Fibroblast of skin of scalp (primary cell): ENCODE measurements around the gene DCAF4L1. TPM values are rescaled to one million over a fixed set of nuclear protein-coding genes. Genes with fewer than 3 reads are reported as not detected.

Source experiments
- DNase-seq: peaks from one replicate; pipeline ENCODE4 v3.0.0-alpha.2; 2013
- polyA plus RNA-seq, 2 experiments: library from polyadenylated mRNA; unstranded; fragments of 120-200 nt; gene quantifications; one replicate each; pipeline ENCODE4 v1.2.1, GENCODE V29; 2013; ENCODE audit not compliant: insufficient read length in 2 of 2

DCAF4L1 gene, protein sequence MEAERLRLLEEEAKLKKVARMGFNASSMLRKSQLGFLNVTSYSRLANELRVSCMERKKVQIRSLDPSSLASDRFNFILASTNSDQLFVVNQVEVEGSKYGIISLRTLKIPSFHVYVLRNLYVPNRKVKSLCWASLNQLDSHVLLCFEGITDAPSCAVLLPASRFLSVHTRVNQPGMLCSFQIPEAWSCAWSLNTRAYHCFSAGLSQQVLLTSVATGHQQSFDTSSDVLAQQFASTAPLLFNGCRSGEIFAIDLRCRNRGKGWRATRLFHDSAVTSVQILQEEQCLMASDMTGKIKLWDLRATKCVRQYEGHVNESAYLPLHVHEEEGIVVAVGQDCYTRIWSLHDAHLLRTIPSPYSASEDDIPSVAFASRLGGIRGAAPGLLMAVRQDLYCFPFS
- 0.04 TPM for polyA plus RNA-seq (2013, experiment 1 of 2; ENCODE audit: insufficient read length)
- not detected for polyA plus RNA-seq (2013, experiment 2 of 2; ENCODE audit: insufficient read length)

DNA sequence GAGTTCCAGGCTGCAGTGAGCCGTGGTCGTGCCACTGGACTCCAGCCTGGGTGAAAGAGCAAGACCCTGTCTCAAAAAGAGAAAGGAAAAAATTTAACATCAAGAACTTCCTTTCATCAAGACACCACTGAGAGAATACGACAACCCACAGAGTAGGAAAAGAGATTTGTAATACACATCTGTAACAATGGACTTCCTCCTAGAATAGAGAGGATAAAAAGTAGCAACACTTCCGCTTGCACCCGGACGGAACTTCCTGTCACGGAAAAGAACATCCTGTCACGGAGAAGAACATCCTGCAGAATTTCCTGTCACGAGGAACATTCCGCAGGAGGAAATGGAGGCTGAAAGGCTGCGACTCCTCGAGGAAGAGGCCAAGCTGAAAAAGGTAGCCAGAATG is at the start of gene DCAF4L1:
Gene DCAF4L1 (plus strand): TSS at position 301 of the 400 bp plus-strand sequence. CDS start 37 bp downstream, at position 338.
- DNase-seq, result no peak

- DNase-seq, result no peak
Measured at GRCh38 chr4:41932988-41933387, 48.6 kb upstream of the DCAF4L1 start.

- DNase-seq, result no peak
Measured at GRCh38 chr4:41933997-41934503, 47.5 kb upstream of the DCAF4L1 start.

DNA sequence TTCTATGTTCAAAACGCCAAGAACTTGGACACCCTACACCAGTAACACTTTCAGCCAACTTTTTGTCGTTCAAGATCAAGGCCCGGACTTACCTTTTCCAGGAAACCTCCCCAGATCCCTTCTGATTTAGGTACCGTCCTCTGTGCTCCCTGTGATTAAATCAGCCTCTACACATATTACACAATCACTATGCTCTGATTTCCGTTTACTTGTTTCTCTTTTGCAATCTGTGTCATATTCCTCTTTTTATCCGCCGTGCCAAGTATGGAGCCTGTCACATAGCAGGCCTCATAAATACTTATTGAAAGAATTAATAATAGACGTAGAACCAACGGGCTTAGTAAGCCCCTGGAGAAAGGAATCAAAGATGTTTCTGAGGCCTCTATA is 47.0 kb upstream of the DCAF4L1 start:
- DNase-seq, result no peak

GRCh38 chr4:41934901-41935651 is 46.5 kb upstream of the DCAF4L1 start, which contains the start of gene TMEM33:
Gene TMEM33 (plus strand): TSS chr4:41935429. CDS start chr4:41935485, 56 bp downstream.
- peak; percentile 88 for DNase-seq

- DNase-seq, result no peak
Measured at GRCh38 chr4:41935652-41936021, 45.9 kb upstream of the DCAF4L1 start.

DNA sequence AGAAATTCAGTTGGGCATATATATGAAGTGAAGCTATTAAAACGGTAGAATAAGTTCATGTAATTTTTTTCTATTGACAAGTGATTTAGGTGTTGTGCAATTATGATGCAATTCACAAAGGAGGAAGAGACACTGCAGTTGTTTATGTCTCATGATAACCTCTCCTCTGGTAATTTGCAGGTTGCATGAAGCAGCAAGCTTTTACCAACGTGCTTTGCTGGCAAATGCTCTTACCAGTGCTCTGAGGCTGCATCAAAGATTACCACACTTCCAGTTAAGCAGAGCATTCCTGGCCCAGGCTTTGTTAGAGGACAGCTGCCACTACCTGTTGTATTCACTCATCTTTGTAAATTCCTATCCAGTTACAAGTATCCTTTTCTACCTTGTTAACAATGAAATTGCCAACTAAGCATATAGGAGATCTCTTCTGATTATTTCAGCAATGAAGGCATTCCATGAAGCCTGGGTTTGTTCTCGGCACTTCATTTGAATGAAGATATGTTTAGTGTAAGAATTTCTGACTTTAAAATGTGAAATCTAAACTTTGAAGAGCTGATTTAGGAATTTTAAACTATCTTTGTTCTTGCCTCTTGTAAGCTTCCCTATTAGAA is 42.4 kb upstream of the DCAF4L1 start:
- DNase-seq, result no peak

DNA sequence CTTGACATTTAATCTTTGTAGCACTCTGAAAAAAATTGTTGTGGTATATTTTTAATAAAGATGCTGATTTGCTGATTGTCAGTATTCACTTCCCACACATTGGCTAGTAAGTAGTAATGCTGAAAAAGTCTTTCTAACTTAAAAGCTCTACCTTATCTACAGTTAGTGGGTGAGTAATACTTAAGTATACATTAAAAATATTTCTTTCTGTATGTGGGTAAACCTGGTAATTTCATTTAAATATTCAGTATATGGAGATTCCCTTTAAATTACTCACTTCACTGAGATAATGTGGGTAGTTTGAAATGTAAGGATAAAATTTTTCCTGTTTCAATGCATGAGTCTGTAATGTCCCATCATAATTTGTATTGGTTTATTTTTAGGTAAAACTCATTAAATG is 40.7 kb upstream of the DCAF4L1 start:
- no peak for DNase-seq

- DNase-seq, result no peak
Measured at GRCh38 chr4:41943506-41943905, 38.0 kb upstream of the DCAF4L1 start.

DNA sequence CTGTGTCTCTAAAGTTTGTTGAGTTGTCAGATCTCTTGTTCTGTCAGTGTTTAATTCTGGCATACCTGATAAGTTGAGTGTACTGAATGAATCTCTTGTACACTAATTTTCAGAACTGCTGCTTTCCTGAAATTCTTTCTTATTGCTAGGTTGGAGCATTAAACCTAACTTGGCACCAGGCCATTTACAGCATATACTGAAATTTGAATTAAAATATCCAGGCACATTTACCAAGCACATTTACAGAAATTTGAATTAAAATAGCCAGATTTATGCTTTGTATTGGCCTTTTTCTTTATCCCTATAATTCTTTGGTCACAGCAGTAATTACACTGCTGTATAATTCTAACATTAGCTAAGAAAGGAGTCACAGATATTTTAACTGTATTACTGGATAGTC is 37.5 kb upstream of the DCAF4L1 start:
- no peak for DNase-seq

DNA sequence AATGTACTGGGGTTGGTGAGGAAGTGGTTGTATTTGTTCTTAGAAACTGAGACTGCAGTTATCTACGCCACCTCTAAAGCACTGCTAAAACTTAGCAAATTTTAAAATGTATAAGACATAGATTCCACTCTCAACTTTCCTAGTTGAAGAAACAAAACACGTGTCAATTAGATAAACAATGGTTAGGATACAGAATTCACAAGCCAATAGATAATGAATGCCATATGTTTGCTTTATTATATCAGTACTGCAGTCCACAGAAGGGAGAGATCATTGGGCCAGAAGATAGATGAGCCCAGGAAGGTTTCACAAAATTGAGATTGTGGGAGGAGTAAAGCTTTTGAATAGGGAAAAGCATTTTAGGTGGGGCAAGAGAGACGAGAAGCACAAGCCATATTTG is 32.0 kb upstream of the DCAF4L1 start:
- DNase-seq, result no peak

DNA sequence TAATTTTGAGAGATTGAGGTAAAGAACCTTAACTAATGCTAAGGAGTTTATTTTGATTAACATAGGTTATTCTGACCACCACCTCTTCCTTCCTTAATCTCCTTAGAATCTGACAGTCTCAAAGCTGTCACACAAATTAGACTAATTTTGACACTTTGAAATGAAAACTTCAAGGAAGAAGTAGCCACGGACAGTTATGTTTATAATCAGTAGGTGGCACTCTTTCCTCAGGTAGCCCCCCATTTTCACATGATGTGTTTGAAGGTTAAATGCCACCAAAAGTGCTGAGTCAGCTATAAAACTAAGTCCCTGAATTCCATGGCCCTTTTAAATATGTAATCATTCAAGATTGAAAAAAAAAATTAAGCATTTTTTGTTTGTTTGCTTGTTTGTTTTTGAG is 23.9 kb upstream of the DCAF4L1 start:
- DNase-seq, result peak; percentile 9

GRCh38 chr4:41963105-41963504 is 18.5 kb upstream of the DCAF4L1 start:
- peak; percentile 17 for DNase-seq

- DNase-seq, result no peak
Measured at GRCh38 chr4:41964401-41964800, 17.2 kb upstream of the DCAF4L1 start.

DNA sequence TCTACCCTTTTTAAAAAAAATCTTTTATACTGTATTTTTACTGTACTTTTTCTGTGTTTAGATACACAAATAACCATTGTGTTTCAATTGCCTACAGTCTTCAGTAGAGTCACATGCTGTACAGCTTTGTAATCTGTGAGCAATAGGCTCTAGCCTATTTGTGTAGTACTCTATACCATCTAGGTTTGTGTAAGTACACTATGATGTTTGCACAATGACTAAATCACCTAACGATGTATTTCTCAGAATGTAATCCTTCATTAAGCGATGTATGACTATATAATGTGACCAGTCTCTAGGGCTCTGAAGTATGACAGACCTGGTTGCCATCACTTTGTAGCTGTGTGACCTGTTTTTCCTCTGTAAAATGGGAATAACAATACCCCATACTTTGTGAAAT is 14.2 kb upstream of the DCAF4L1 start:
- no peak for DNase-seq

- DNase-seq, result no peak
Measured at GRCh38 chr4:41969671-41970070, 11.9 kb upstream of the DCAF4L1 start.

DNA sequence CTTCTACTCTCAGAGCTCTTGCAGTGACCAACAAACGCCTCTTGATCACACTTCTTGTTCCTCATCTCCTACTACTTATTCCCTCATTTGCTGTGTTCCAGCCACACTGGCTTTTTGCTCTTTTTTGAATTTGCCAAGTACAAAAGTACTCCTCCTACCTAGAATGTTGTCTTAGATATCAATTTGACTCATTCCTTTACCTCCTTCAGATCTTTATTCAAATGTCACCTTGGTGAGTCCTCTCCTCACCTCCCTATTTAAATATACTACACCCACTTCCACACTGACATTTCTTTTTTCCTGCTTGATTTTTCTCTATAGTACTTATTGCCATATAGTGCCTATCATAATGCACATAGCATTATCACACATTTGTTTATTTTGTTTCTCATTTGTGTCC is 6.2 kb upstream of the DCAF4L1 start:
- no peak for DNase-seq

- DNase-seq, result no peak
Measured at GRCh38 chr4:41976775-41977516, 4.6 kb upstream of the DCAF4L1 start.

DNA sequence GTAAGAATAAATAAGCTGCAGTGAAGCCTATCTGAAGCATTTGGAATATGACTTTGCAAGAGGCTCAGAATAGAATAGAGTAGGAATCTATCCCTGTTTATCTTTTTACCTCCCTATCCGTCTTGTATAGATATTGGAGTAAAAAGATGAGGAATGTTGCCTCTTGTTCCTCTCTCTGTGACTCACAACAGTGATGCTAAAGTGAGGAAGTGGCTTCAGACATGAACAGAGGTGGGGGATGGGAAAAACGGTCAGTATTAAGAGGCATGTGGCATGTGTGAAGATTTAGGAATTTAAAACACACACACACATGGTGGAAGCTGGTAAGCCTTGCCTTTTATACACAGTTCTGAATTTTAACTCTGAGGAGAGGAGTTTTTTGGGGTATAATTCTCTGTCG is 3.8 kb upstream of the DCAF4L1 start:
- DNase-seq, result peak; percentile 63

DNA sequence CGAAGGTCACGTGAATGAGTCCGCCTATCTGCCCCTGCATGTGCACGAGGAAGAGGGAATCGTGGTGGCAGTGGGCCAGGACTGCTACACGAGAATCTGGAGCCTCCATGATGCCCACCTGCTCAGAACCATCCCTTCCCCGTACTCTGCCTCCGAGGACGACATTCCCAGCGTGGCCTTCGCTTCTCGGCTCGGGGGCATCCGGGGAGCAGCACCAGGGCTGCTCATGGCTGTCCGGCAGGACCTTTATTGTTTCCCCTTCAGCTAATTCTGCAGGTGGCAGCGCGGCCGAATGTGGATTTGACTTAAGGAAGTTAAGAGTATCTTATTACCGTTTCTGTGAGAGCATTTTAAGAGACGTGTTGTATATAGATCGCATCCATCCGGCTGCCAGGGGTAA is 1.2 kb downstream of the DCAF4L1 start:
- DNase-seq, result no peak

DNA sequence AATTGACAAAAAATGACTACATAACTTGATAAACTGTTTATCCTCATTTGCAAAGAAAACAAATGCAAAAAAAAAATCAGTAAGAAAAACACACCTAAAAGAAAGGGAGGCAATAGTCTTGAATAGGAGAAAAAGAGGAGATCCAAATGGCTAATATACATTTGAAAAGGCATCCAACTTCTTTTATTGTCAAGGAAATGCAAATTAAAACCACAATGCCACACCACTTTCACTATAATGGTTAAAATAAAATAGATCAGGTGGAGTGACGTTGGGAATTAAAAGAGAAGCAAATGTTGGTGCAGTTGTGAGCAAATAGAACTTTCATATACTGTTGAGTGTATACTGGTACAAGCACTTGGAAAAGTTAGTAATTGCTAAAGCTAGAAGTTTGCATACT is 3.6 kb downstream of the DCAF4L1 start:
- no peak for DNase-seq

GRCh38 chr4:41989994-41990364 is 8.4 kb downstream of the DCAF4L1 start:
- DNase-seq, result no peak
